ENCODE data around the gene INHBE. TPM values are rescaled to one million over a fixed set of nuclear protein-coding genes. Genes with fewer than 3 reads are reported as not detected.

Gene INHBE
- total RNA-seq, 1 donor from 2014 or later, result not detected

- no peaks in the 10 kb centered on the region for H3K27me3 ChIP-seq (ENCODE audit: low read depth)
- H3K36me3 ChIP-seq, result no peaks in the 10 kb centered on the region
- H3K9me3 ChIP-seq (replicated peaks), result no peaks in the 10 kb centered on the region
- TF ChIP-seq, protein P1, sequence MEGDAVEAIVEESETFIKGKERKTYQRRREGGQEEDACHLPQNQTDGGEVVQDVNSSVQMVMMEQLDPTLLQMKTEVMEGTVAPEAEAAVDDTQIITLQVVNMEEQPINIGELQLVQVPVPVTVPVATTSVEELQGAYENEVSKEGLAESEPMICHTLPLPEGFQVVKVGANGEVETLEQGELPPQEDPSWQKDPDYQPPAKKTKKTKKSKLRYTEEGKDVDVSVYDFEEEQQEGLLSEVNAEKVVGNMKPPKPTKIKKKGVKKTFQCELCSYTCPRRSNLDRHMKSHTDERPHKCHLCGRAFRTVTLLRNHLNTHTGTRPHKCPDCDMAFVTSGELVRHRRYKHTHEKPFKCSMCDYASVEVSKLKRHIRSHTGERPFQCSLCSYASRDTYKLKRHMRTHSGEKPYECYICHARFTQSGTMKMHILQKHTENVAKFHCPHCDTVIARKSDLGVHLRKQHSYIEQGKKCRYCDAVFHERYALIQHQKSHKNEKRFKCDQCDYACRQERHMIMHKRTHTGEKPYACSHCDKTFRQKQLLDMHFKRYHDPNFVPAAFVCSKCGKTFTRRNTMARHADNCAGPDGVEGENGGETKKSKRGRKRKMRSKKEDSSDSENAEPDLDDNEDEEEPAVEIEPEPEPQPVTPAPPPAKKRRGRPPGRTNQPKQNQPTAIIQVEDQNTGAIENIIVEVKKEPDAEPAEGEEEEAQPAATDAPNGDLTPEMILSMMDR (IDR thresholded peaks at IDR 0.05; ENCODE audit: borderline replicate concordance), result no peak
- H3K27ac ChIP-seq (replicated peaks), result peak overlapping the region; percentile 91
- intact Hi-C loops (cut with micrococcal nuclease), result no loop called here
- H3K4me1 ChIP-seq, result peaks cover 18% of the 10 kb centered on the region
- no peak for DNase-seq
- H3K4me3 ChIP-seq, result no peak overlapping the region
Observed at GRCh38 chr12:57451233-57451778, 3.8 kb upstream of the INHBE start.

GRCh38 chr12:57452181-57452936 lies 2.7 kb upstream of the INHBE start:
- Histone ChIP-seq H3K9me3 (replicated peaks) (no peaks in the 10 kb centered on the region), H3K27ac (replicated peaks) (peak overlapping the region; percentile 91), H3K4me3 (peak overlapping the region; percentile 45), H3K27me3 (ENCODE audit: low read depth) (no peaks in the 10 kb centered on the region), H3K4me1 (peaks cover 18% of the 10 kb centered on the region), H3K36me3 (no peaks in the 10 kb centered on the region)
- intact Hi-C loops (cut with micrococcal nuclease), result no loop called here
- DNase-seq, result peak; percentile 38
- TF ChIP-seq, protein P1 (IDR thresholded peaks at IDR 0.05; ENCODE audit: borderline replicate concordance), result no peak

GRCh38 chr12:57452937-57453509 lies 2.1 kb upstream of the INHBE start:
- Histone ChIP-seq H3K4me3 (peak overlapping the region; percentile 45), H3K27me3 (ENCODE audit: low read depth) (no peaks in the 10 kb centered on the region), H3K9me3 (replicated peaks) (no peaks in the 10 kb centered on the region), H3K27ac (replicated peaks) (peak overlapping the region; percentile 91), H3K36me3 (no peaks in the 10 kb centered on the region), H3K4me1 (peaks cover 18% of the 10 kb centered on the region)
- DNase-seq, result peak; percentile 80
- intact Hi-C loops (cut with micrococcal nuclease), result no loop called here
- TF ChIP-seq, protein P1 (IDR thresholded peaks at IDR 0.05; ENCODE audit: borderline replicate concordance), result peak; percentile 96

GRCh38 chr12:57454213-57454565 lies 918 bp upstream of the INHBE start:
- H3K27ac ChIP-seq (replicated peaks), result no peak overlapping the region
- H3K36me3 ChIP-seq, result no peaks in the 10 kb centered on the region
- TF ChIP-seq, protein P1 (IDR thresholded peaks at IDR 0.05; ENCODE audit: borderline replicate concordance), result no peak
- H3K9me3 ChIP-seq (replicated peaks), result no peaks in the 10 kb centered on the region
- peaks cover 27% of the 10 kb centered on the region for H3K4me1 ChIP-seq
- H3K4me3 ChIP-seq, result no peak overlapping the region
- intact Hi-C loops (cut with micrococcal nuclease), result no loop called here
- no peaks in the 10 kb centered on the region for H3K27me3 ChIP-seq (ENCODE audit: low read depth)
- DNase-seq, result no peak

DNA sequence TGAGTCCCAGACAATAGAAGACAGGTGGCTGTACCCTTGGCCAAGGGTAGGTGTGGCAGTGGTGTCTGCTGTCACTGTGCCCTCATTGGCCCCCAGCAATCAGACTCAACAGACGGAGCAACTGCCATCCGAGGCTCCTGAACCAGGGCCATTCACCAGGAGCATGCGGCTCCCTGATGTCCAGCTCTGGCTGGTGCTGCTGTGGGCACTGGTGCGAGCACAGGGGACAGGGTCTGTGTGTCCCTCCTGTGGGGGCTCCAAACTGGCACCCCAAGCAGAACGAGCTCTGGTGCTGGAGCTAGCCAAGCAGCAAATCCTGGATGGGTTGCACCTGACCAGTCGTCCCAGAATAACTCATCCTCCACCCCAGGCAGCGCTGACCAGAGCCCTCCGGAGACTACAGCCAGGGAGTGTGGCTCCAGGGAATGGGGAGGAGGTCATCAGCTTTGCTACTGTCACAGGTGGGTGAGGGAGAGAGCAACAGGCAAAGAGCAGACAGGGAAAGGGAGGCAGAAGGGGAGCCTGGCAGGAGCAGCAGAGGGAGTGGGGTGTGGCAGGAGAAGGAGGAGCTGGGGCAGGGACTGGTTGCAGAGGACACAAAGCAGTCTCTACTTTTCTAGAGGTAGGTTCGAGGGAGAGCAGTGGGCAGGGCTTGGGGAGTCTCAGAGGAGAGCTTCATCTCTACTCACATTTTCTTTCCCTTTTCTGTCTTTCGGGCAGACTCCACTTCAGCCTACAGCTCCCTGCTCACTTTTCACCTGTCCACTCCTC lies 452 bp downstream of the INHBE start:
- H3K36me3 ChIP-seq, result no peaks in the 10 kb centered on the region
- intact Hi-C loops (cut with micrococcal nuclease), result loop anchor here (5.0 kb wide), 1 partner anchor 153 kb away; no protein-coding TSS in a partner anchor
- peaks cover 4% of the 10 kb centered on the region for H3K27me3 ChIP-seq (ENCODE audit: low read depth)
- TF ChIP-seq, protein P1 (IDR thresholded peaks at IDR 0.05; ENCODE audit: borderline replicate concordance), result no peak
- DNase-seq, result no peak
- H3K27ac ChIP-seq (replicated peaks), result no peak overlapping the region
- H3K4me1 ChIP-seq, result peaks cover 41% of the 10 kb centered on the region
- H3K4me3 ChIP-seq, result no peak overlapping the region
- H3K9me3 ChIP-seq (replicated peaks), result no peaks in the 10 kb centered on the region

Data from left ventricle myocardium inferior (tissue), 1 donor.